ENCODE data around the gene ARL3.

Gene ARL3

GRCh38 chr10:102713539-102713813 is 721 bp downstream of the ARL3 start:
- Histone ChIP-seq H3K36me3 (peaks cover 9% of the 10 kb centered on the region), H3K27me3 (ENCODE audit: insufficient read depth, low read depth, severe bottlenecking) (no peaks in the 10 kb centered on the region), H3K27ac (peak overlapping the region; percentile 86), H3K9me3 (ENCODE audit: severe bottlenecking) (no peaks in the 10 kb centered on the region), H3K4me3 (ENCODE audit: low read depth, low read length) (peak overlapping the region; percentile 97)
- DNase-seq: no peak
- TF ChIP-seq CTCF (IDR thresholded peaks at IDR 0.05; ENCODE audit: low read depth, low read length): peak; percentile 61

DNA sequence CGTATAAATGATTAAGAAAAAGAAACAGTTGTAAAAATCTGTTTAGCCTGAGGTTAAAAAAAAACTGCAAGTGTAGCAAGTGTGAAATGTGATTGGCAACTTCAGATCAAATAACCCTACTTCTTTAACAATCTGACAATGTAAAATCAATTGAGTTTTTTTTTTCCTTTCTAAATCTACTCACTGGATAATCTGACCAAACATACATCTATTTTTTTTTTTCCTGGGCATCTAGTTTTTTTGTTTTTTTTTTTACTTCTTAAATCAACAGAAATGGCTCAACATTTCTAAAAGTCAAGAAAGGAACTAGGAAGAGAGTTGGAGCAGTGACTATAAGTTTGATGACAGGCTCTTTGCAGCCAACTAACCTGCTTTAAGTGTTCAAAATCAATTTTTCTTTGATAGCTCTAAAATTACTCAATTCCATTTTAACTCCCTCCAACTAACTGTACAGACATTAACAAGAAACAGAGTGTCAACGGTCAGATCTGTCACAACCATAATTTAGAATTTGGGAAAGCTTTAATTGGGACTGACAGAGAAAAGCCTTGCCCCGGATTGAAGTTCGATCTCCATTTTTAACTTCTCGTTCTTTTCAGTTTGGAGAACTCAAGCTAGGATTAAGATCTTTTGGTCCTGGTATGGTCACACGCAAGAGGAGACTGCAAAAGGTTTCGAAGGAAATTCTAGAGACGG is 1.2 kb downstream of the ARL3 start:
- no peak for TF ChIP-seq CTCF (IDR thresholded peaks at IDR 0.05; ENCODE audit: low read depth, low read length)
- Histone ChIP-seq H3K9me3 (ENCODE audit: severe bottlenecking) (no peaks in the 10 kb centered on the region), H3K27me3 (ENCODE audit: insufficient read depth, low read depth, severe bottlenecking) (no peaks in the 10 kb centered on the region), H3K27ac (peak overlapping the region; percentile 86), H3K4me3 (ENCODE audit: low read depth, low read length) (peak overlapping the region; percentile 97), H3K36me3 (peaks cover 8% of the 10 kb centered on the region)
- no peak for DNase-seq

DNA sequence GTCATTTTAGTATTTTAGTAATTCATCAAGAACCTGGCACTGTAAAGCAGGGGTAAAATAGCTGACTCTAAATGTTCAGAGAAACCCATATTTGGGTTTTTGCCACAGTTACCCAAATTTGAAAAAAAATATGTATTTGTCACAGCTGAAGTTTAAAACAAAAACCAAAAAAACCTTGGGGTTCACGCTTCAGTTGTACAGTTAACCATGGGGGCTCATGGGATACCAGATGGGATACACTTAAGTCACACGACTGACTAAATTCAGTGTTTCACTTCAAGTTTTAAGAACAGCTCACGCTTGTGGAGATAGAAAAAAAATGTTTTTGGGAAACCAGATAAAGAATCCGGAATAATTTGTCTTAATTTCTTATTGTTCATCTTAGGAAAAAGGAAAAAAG is 2.1 kb downstream of the ARL3 start:
- H3K27ac ChIP-seq: no peak overlapping the region
- no peak overlapping the region for H3K4me3 ChIP-seq (ENCODE audit: low read depth, low read length)
- TF ChIP-seq CTCF (IDR thresholded peaks at IDR 0.05; ENCODE audit: low read depth, low read length): no peak
- H3K27me3 ChIP-seq (ENCODE audit: insufficient read depth, low read depth, severe bottlenecking): no peaks in the 10 kb centered on the region
- no peak for DNase-seq
- H3K36me3 ChIP-seq: no peaks in the 10 kb centered on the region; the same call in none of the 2 replicates
- H3K9me3 ChIP-seq (ENCODE audit: severe bottlenecking): no peaks in the 10 kb centered on the region

DNA sequence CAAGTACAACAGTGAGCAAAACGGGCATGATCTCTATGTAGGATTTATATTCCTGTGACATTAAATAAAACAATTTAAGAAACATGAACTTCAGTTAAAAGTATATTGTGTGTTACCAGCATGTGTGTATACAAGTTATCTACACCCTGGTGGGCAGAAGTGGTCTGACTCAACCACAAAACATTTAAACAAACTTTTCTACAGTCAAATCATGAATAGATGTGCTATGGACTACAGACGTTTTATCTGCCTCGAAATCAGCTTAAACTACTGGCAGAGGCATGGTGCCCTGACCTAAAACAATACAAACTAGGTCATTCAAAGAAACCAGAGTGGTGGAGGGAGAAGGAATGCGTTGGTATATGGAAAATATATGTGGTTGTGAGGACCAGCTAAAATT is 3.6 kb downstream of the ARL3 start:
- TF ChIP-seq CTCF (IDR thresholded peaks at IDR 0.05; ENCODE audit: low read depth, low read length): no peak
- no peaks in the 10 kb centered on the region for H3K27me3 ChIP-seq (ENCODE audit: insufficient read depth, low read depth, severe bottlenecking)
- peak overlapping the region; percentile 40 for H3K27ac ChIP-seq
- no peaks in the 10 kb centered on the region for H3K9me3 ChIP-seq (ENCODE audit: severe bottlenecking)
- no peak for DNase-seq
- no peaks in the 10 kb centered on the region; the same call in 1 of the 2 replicates for H3K36me3 ChIP-seq
- no peak overlapping the region for H3K4me3 ChIP-seq (ENCODE audit: low read depth, low read length)

DNA sequence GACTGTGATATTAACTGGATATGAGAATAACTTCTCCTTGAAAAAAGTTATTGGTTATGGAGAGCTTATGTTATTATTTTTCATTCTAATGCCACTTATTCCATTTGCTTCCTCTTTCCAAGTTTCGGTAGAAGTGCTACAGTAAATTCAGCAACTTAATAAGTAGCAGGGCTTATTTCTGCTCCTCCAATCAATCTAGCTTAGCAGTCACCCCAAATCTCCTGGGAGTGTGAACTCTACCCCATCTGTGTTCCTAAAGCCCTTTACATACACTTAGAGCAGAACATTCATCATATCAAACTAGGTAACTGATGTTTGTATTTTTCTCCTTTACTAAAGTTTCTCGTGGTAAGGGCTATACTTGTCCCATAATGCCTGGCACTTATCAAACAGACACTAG is 8.7 kb downstream of the ARL3 start:
- Histone ChIP-seq H3K4me3 (ENCODE audit: low read depth, low read length) (no peak overlapping the region), H3K36me3 (peaks cover 11% of the 10 kb centered on the region), H3K27ac (no peak overlapping the region), H3K9me3 (ENCODE audit: severe bottlenecking) (no peaks in the 10 kb centered on the region), H3K27me3 (ENCODE audit: insufficient read depth, low read depth, severe bottlenecking) (no peaks in the 10 kb centered on the region)
- peak; percentile 37 for DNase-seq
- TF ChIP-seq CTCF (IDR thresholded peaks at IDR 0.05; ENCODE audit: low read depth, low read length): no peak

- Histone ChIP-seq H3K36me3 (peaks cover 11% of the 10 kb centered on the region), H3K9me3 (ENCODE audit: severe bottlenecking) (no peaks in the 10 kb centered on the region), H3K27me3 (ENCODE audit: insufficient read depth, low read depth, severe bottlenecking) (no peaks in the 10 kb centered on the region), H3K4me3 (ENCODE audit: low read depth, low read length) (no peak overlapping the region), H3K27ac (no peak overlapping the region)
- no peak for TF ChIP-seq CTCF (IDR thresholded peaks at IDR 0.05; ENCODE audit: low read depth, low read length)
- no peak for DNase-seq
These were observed 9.3 kb downstream of the ARL3 start for GRCh38 chr10:102704915-102705314.

All from WERI-Rb-1 (cell line).